Body of pancreas (tissue), 4 donors: Measurements from ENCODE around the gene NHSL1. TPM values are rescaled to one million over a fixed set of nuclear protein-coding genes. Genes with fewer than 3 reads are reported as not detected.

ENCODE experiments used
- ATAC-seq: fragments of 150-250 bp; one replicate; pipeline ENCODE4 v1.9.1; 2016
- DNase-seq, 4 donors: peaks; one replicate each; pipeline ENCODE4 v3.0.0-alpha.2; 2019
- H3K27ac ChIP-seq, 4 donors: fragments of 200-600 bp; sonication (generic); 1 replicate in 3 of 4; 2 replicates in 1 of 4; pipeline versions ENCODE4 v1.5.1 to v1.6.1; 2016 to 2019; ENCODE audit warnings: mild to moderate bottlenecking in 1 of 4, mixed read lengths in 1 of 4, moderate library complexity in 1 of 4
- H3K27me3 ChIP-seq, 2 donors: fragments of 200-600 bp; sonication (generic); one replicate each; pipeline ENCODE4 v1.6.0; 2016; ENCODE audit warnings: mild to moderate bottlenecking in 1 of 2
- H3K36me3 ChIP-seq, 2 donors: fragments of 200-600 bp; sonication (generic); replicated peaks in 1 of 2; 2 replicates each; pipeline ENCODE4 v1.5.1; 2016; ENCODE audit warnings: low read depth in 2 of 2; ENCODE audit not compliant: insufficient read depth in 1 of 2
- H3K4me1 ChIP-seq: fragments of 200-600 bp; sonication (generic); one replicate; pipeline ENCODE4 v1.6.0; 2016
- H3K4me3 ChIP-seq, 2 donors: fragments of 200-600 bp; sonication (generic); 1 replicate in 1 of 2; 2 replicates in 1 of 2; pipeline ENCODE4 v1.5.1; 2016 to 2019
- H3K9me3 ChIP-seq, 3 donors: fragments of 200-600 bp; sonication (generic); 1 replicate in 2 of 3; 2 replicates in 1 of 3; pipeline ENCODE4 v1.5.1; 2016
- CTCF ChIP-seq, 7 experiments: fragments of 450-650 bp in 4 of 7; fragments of 200-600 bp in 3 of 7; sonication (generic) in 3 of 7; IDR thresholded peaks; one replicate each; pipeline ENCODE4 v1.5.1; 2016 to 2019; ENCODE audit warnings: antibody characterized with exemption in 7 of 7
- POLR2A ChIP-seq, 3 donors: fragments of 450-650 bp; IDR thresholded peaks; one replicate each; pipeline ENCODE4 v1.6.1; 2016; ENCODE audit warnings: antibody characterized with exemption in 3 of 3, mild to moderate bottlenecking in 2 of 3
- WGBS, 2 donors: methylation state at CpG; one replicate each; pipeline ENCODE4 v1.1.5; 2017; 5-methylcytosine and 5-hydroxymethylcytosine counted together
- intact Hi-C: fragments of 100-400 bp; cut with DNase I; formaldehyde crosslinking; loops from one replicate; pipeline ENCODE4 v1.15.1; 2023
- total RNA-seq, 2 donors: library from RNA; depleted of rRNA; stranded (reverse); fragments of >200 nt; gene quantifications; one replicate each; pipeline ENCODE4 v1.1.0, GENCODE V29; 2016

Gene NHSL1
- total RNA-seq, 2 donors from 2014 or later: 5.2 to 7.3 TPM

- no peaks in the 10 kb centered on the region for H3K27me3 ChIP-seq
- intact Hi-C loops: no loop called here
- H3K4me3 ChIP-seq: no peak overlapping the region
- peaks cover 70% of the 10 kb centered on the region for H3K4me1 ChIP-seq
- H3K36me3 ChIP-seq: no peaks in the 10 kb centered on the region
- WGBS, 2 donors: 17 to 19% methylated on average over 3 of the region's 3 CpGs
- TF ChIP-seq CTCF (IDR thresholded peaks at IDR 0.05) (no peak), POLR2A (IDR thresholded peaks at IDR 0.05) (peak in 2 of 3 donors; percentile 60 to 62)
- peak; percentile 56 for ATAC-seq
- no peaks in the 10 kb centered on the region for H3K9me3 ChIP-seq
- no peak for DNase-seq
- H3K27ac ChIP-seq: peak overlapping the region; percentile 31 to 68 (median 63)
These were observed 861 bp upstream of the NHSL1 start for GRCh38 chr6:138500045-138500665.

GRCh38 chr6:138498629-138499302 lies 528 bp downstream of the NHSL1 start:
- peaks cover 67% of the 10 kb centered on the region for H3K4me1 ChIP-seq
- H3K27ac ChIP-seq: peak overlapping the region; percentile 31 to 68 (median 63)

GRCh38 chr6:138497286-138497685 lies 2.0 kb downstream of the NHSL1 start:
- H3K27me3 ChIP-seq: no peaks in the 10 kb centered on the region
- H3K36me3 ChIP-seq: no peaks in the 10 kb centered on the region
- TF ChIP-seq CTCF (IDR thresholded peaks at IDR 0.05) (no peak), POLR2A (IDR thresholded peaks at IDR 0.05) (no peak)
- H3K9me3 ChIP-seq: no peaks in the 10 kb centered on the region
- ATAC-seq (no peak), DNase-seq (no peak)
- H3K27ac ChIP-seq: peak overlapping the region in 1 of 4 donors; percentile 66
- intact Hi-C loops: no loop called here
- peaks cover 67% of the 10 kb centered on the region for H3K4me1 ChIP-seq
- WGBS, 2 donors: 83 to 87% methylated on average over 2 of the region's 2 CpGs
- no peak overlapping the region for H3K4me3 ChIP-seq

More at GRCh38 chr6:138498629-138499302, 528 bp downstream of the NHSL1 start:
- TF ChIP-seq POLR2A (IDR thresholded peaks at IDR 0.05) (no peak), CTCF (IDR thresholded peaks at IDR 0.05) (no peak)
- no peaks in the 10 kb centered on the region for H3K9me3 ChIP-seq
- no peaks in the 10 kb centered on the region for H3K36me3 ChIP-seq
- ATAC-seq (peak; percentile 57), DNase-seq (no peak)
- no peaks in the 10 kb centered on the region for H3K27me3 ChIP-seq
- no peak overlapping the region for H3K4me3 ChIP-seq
- 35 to 36% methylated on average over 3 of the region's 3 CpGs for WGBS, 2 donors
- intact Hi-C loops: no loop called here

GRCh38 chr6:138494312-138494711 lies 5.0 kb downstream of the NHSL1 start:
- Histone ChIP-seq H3K9me3 (no peaks in the 10 kb centered on the region), H3K4me3 (no peak overlapping the region), H3K36me3 (no peaks in the 10 kb centered on the region), H3K27me3 (no peaks in the 10 kb centered on the region), H3K27ac (peak overlapping the region in 2 of 4 donors; percentile 52 to 65), H3K4me1 (peaks cover 45% of the 10 kb centered on the region)
- no peak for TF ChIP-seq CTCF (IDR thresholded peaks at IDR 0.05)
- no peak for TF ChIP-seq POLR2A (IDR thresholded peaks at IDR 0.05)
- ATAC-seq (no peak), DNase-seq (no peak)
- intact Hi-C loops: no loop called here
